ENCODE data around the gene TMEM209.
"Not testable (repeated sequence)": the region's sequence is repeated elsewhere in the genome, so short reads cannot be mapped to it uniquely, and the experiment has no call there.

GRCh38 chr7:130224923-130225322 is 19.7 kb upstream of the TMEM209 start:
- TF ChIP-seq CTCF (conservative IDR thresholded peaks at IDR 0.05; ENCODE audit: low read length); EZH2phosphoT487 (IDR thresholded peaks at IDR 0.05; ENCODE audit: borderline replicate concordance): not testable (repeated sequence)
